Endothelial cell of umbilical vein (primary cell): ENCODE results near the gene EIF2B1.

ENCODE experiments used
- EZH2 ChIP-seq: IDR thresholded peaks from 2 replicates; pipeline ENCODE4 v1.6.1; 2012; ENCODE audit warnings: borderline replicate concordance, low read depth, mild to moderate bottlenecking, moderate library complexity, low read length, inconsistent platforms; ENCODE audit not compliant: severe bottlenecking
- MYC ChIP-seq: IDR thresholded peaks from one replicate; pipeline ENCODE4 v1.6.1; 2011; ENCODE audit warnings: mild to moderate bottlenecking, low read depth, low read length
- POLR2A ChIP-seq: IDR thresholded peaks from 2 replicates; pipeline ENCODE4 v1.6.1; 2012; ENCODE audit warnings: low read depth, mild to moderate bottlenecking, control low read depth, low read length
- POLR2AphosphoS5 ChIP-seq: IDR thresholded peaks from 2 replicates; pipeline ENCODE4 v1.6.1; 2012; ENCODE audit warnings: low read depth, mild to moderate bottlenecking, control low read depth, low read length, moderate library complexity; ENCODE audit not compliant: insufficient read depth
- TF ChIP-seq, protein P1 (sequence below), 2 donors: IDR thresholded peaks; 1 replicate in 1 of 2; 2 replicates in 1 of 2; pipeline ENCODE4 v1.5.1; 2011; ENCODE audit warnings: low read length in 2 of 2, mild to moderate bottlenecking in 2 of 2, moderate library complexity in 2 of 2, control low read depth in 1 of 2, inconsistent platforms in 1 of 2, low read depth in 1 of 2; ENCODE audit not compliant: insufficient read depth in 1 of 2; ENCODE audit errors: extremely low read depth in 1 of 2
- TF ChIP-seq, protein P2 (sequence below): IDR thresholded peaks from 2 replicates; pipeline ENCODE4 v1.6.1; 2011; ENCODE audit not compliant: insufficient read depth, insufficient read length

DNA sequence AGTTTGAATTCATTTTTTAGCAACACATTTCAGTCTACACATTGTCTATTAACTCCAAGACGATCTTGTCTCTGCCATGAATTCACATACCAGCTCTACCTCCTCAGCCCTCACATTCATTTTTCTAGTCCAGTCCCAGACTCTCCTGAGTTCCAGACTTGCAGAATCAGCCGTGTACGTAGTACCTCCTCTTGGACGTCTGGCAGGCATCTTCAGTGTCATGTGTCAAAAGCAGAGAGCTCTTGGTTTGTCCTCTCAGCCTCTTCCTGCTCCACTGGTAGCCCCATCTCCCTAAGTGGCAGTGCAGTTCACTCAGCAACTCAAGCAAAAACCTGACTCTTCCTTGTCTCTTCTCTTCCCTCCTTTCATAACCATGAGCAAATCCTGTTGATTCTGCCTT lies 22.9 kb upstream of the EIF2B1 start:
- TF ChIP-seq, protein P1, sequence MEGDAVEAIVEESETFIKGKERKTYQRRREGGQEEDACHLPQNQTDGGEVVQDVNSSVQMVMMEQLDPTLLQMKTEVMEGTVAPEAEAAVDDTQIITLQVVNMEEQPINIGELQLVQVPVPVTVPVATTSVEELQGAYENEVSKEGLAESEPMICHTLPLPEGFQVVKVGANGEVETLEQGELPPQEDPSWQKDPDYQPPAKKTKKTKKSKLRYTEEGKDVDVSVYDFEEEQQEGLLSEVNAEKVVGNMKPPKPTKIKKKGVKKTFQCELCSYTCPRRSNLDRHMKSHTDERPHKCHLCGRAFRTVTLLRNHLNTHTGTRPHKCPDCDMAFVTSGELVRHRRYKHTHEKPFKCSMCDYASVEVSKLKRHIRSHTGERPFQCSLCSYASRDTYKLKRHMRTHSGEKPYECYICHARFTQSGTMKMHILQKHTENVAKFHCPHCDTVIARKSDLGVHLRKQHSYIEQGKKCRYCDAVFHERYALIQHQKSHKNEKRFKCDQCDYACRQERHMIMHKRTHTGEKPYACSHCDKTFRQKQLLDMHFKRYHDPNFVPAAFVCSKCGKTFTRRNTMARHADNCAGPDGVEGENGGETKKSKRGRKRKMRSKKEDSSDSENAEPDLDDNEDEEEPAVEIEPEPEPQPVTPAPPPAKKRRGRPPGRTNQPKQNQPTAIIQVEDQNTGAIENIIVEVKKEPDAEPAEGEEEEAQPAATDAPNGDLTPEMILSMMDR (IDR thresholded peaks at IDR 0.05; ENCODE audit: extremely low read depth in 1 of 2, insufficient read depth in 1 of 2, low read depth in 1 of 2, low read length in 2 of 2): no peak
- no peak for TF ChIP-seq EZH2
- TF ChIP-seq POLR2A: no peak
- no peak for TF ChIP-seq MYC
- TF ChIP-seq, protein P2, sequence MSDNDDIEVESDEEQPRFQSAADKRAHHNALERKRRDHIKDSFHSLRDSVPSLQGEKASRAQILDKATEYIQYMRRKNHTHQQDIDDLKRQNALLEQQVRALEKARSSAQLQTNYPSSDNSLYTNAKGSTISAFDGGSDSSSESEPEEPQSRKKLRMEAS: no peak
- no peak for TF ChIP-seq POLR2AphosphoS5
